ENCODE data around the gene PSKH1. TPM values are rescaled to one million over a fixed set of nuclear protein-coding genes. Genes with fewer than 3 reads are reported as not detected.

The PSKH1 gene
- total RNA-seq, 2 donors from 2014 or later: 15.4 to 20.1 TPM

GRCh38 chr16:67885545-67885944, 7.5 kb upstream of the PSKH1 start:
- Mint-ChIP-seq H3K27me3 (no peaks in the 10 kb centered on the region), H3K4me1 (ENCODE audit: low read depth in 2 of 2) (peaks cover 0 to 4% of the 10 kb centered on the region in 2 donors), H3K9me3 (no peaks in the 10 kb centered on the region), H3K27ac (no peak overlapping the region), H3K36me3 (no peaks in the 10 kb centered on the region), H3K4me3 (no peak overlapping the region)
- no peak for DNase-seq (ENCODE audit: low spot score)
- ATAC-seq: no peak

GRCh38 chr16:67885976-67886375, 7.1 kb upstream of the PSKH1 start:
- no peak for ATAC-seq
- H3K27me3 Mint-ChIP-seq: no peaks in the 10 kb centered on the region
- no peaks in the 10 kb centered on the region for H3K36me3 Mint-ChIP-seq
- H3K4me1 Mint-ChIP-seq (ENCODE audit: low read depth in 2 of 2): peaks cover 0 to 4% of the 10 kb centered on the region in 2 donors
- H3K4me3 Mint-ChIP-seq: no peak overlapping the region
- no peaks in the 10 kb centered on the region for H3K9me3 Mint-ChIP-seq
- no peak overlapping the region for H3K27ac Mint-ChIP-seq
- no peak for DNase-seq (ENCODE audit: low spot score)

- H3K27ac Mint-ChIP-seq: no peak overlapping the region
- no peaks in the 10 kb centered on the region for H3K27me3 Mint-ChIP-seq
- H3K36me3 Mint-ChIP-seq: no peaks in the 10 kb centered on the region
- no peaks in the 10 kb centered on the region for H3K9me3 Mint-ChIP-seq
- peaks cover 0 to 4% of the 10 kb centered on the region in 2 donors for H3K4me1 Mint-ChIP-seq (ENCODE audit: low read depth in 2 of 2)
- ATAC-seq (no peak), DNase-seq (ENCODE audit: low spot score) (no peak)
- H3K4me3 Mint-ChIP-seq: no peak overlapping the region
Observed at GRCh38 chr16:67886387-67886786, 6.7 kb upstream of the PSKH1 start.

- no peak overlapping the region for H3K27ac Mint-ChIP-seq
- H3K4me1 Mint-ChIP-seq (ENCODE audit: low read depth in 2 of 2): peaks cover 6% of the 10 kb centered on the region in 2 donors
- no peaks in the 10 kb centered on the region for H3K36me3 Mint-ChIP-seq
Observed at GRCh38 chr16:67888331-67888730, 4.7 kb upstream of the PSKH1 start.

GRCh38 chr16:67892375-67892774, 679 bp upstream of the PSKH1 start:
- peaks cover 18 to 20% of the 10 kb centered on the region in 2 donors for H3K4me1 Mint-ChIP-seq (ENCODE audit: low read depth in 2 of 2)
- H3K9me3 Mint-ChIP-seq: no peaks in the 10 kb centered on the region
- no peaks in the 10 kb centered on the region for H3K27me3 Mint-ChIP-seq
- peak overlapping the region; percentile 88 for H3K4me3 Mint-ChIP-seq
- H3K36me3 Mint-ChIP-seq: no peaks in the 10 kb centered on the region
- peak overlapping the region; percentile 92 to 95 for H3K27ac Mint-ChIP-seq
- no peak for DNase-seq (ENCODE audit: low spot score)
- no peak for ATAC-seq

More at GRCh38 chr16:67888331-67888730, 4.7 kb upstream of the PSKH1 start:
- no peaks in the 10 kb centered on the region for H3K9me3 Mint-ChIP-seq
- no peak overlapping the region for H3K4me3 Mint-ChIP-seq
- DNase-seq (ENCODE audit: low spot score) (no peak), ATAC-seq (no peak)
- H3K27me3 Mint-ChIP-seq: no peaks in the 10 kb centered on the region

- Mint-ChIP-seq H3K4me3 (peak overlapping the region; percentile 97), H3K36me3 (no peaks in the 10 kb centered on the region), H3K27me3 (no peaks in the 10 kb centered on the region), H3K27ac (peak overlapping the region; percentile 92 to 95), H3K4me1 (ENCODE audit: low read depth in 2 of 2) (peaks cover 18 to 20% of the 10 kb centered on the region in 2 donors), H3K9me3 (no peaks in the 10 kb centered on the region)
- ATAC-seq (no peak), DNase-seq (ENCODE audit: low spot score) (no peak)
Observed at GRCh38 chr16:67893743-67894399, 817 bp downstream of the PSKH1 start.

- no peaks in the 10 kb centered on the region for H3K27me3 Mint-ChIP-seq
- H3K4me3 Mint-ChIP-seq: no peak overlapping the region
- no peak for DNase-seq (ENCODE audit: low spot score)
- H3K9me3 Mint-ChIP-seq: no peaks in the 10 kb centered on the region
- peaks cover 18 to 24% of the 10 kb centered on the region in 2 donors for H3K4me1 Mint-ChIP-seq (ENCODE audit: low read depth in 2 of 2)
- H3K36me3 Mint-ChIP-seq: no peaks in the 10 kb centered on the region
- no peak overlapping the region for H3K27ac Mint-ChIP-seq
- ATAC-seq: no peak
Observed at GRCh38 chr16:67897231-67897630, 4.2 kb downstream of the PSKH1 start.

- Mint-ChIP-seq H3K9me3 (no peaks in the 10 kb centered on the region), H3K4me3 (no peak overlapping the region), H3K36me3 (no peaks in the 10 kb centered on the region), H3K27ac (no peak overlapping the region), H3K27me3 (no peaks in the 10 kb centered on the region), H3K4me1 (ENCODE audit: low read depth in 2 of 2) (peaks cover 0 to 12% of the 10 kb centered on the region in 2 donors)
- ATAC-seq: no peak
- DNase-seq (ENCODE audit: low spot score): no peak
Observed at GRCh38 chr16:67901734-67902133, 8.7 kb downstream of the PSKH1 start.

- H3K27me3 Mint-ChIP-seq: no peaks in the 10 kb centered on the region
- H3K36me3 Mint-ChIP-seq: no peaks in the 10 kb centered on the region
- no peaks in the 10 kb centered on the region for H3K9me3 Mint-ChIP-seq
- H3K4me1 Mint-ChIP-seq (ENCODE audit: low read depth in 2 of 2): peaks cover 0 to 12% of the 10 kb centered on the region in 2 donors
- DNase-seq (ENCODE audit: low spot score): no peak
- no peak for ATAC-seq
- H3K4me3 Mint-ChIP-seq: no peak overlapping the region
- H3K27ac Mint-ChIP-seq: no peak overlapping the region
Observed at GRCh38 chr16:67902831-67903230, 9.8 kb downstream of the PSKH1 start.

GRCh38 chr16:67907397-67908180, 14.5 kb downstream of the PSKH1 start:
- no peaks in the 10 kb centered on the region for H3K27me3 Mint-ChIP-seq
- H3K4me1 Mint-ChIP-seq (ENCODE audit: low read depth in 2 of 2): peaks cover 8 to 16% of the 10 kb centered on the region in 2 donors
- H3K4me3 Mint-ChIP-seq: no peak overlapping the region
- peak overlapping the region in 1 of 2 donors; percentile 21 for H3K27ac Mint-ChIP-seq
- no peaks in the 10 kb centered on the region for H3K36me3 Mint-ChIP-seq
- no peaks in the 10 kb centered on the region for H3K9me3 Mint-ChIP-seq
- ATAC-seq: no peak
- DNase-seq (ENCODE audit: low spot score): no peak

- peaks cover 8 to 16% of the 10 kb centered on the region in 2 donors for H3K4me1 Mint-ChIP-seq (ENCODE audit: low read depth in 2 of 2)
- H3K27ac Mint-ChIP-seq: peak overlapping the region in 1 of 2 donors; percentile 19
- H3K9me3 Mint-ChIP-seq: no peaks in the 10 kb centered on the region
- ATAC-seq (peak in 1 of 2 donors; percentile 28), DNase-seq (ENCODE audit: low spot score) (no peak)
- no peaks in the 10 kb centered on the region for H3K27me3 Mint-ChIP-seq
- H3K4me3 Mint-ChIP-seq: no peak overlapping the region
- no peaks in the 10 kb centered on the region for H3K36me3 Mint-ChIP-seq
Observed at GRCh38 chr16:67909056-67909742, 16.1 kb downstream of the PSKH1 start.

- ATAC-seq (peak; percentile 64 to 65), DNase-seq (ENCODE audit: low spot score) (no peak)
- Mint-ChIP-seq H3K4me1 (ENCODE audit: low read depth in 2 of 2) (peaks cover 8 to 18% of the 10 kb centered on the region in 2 donors), H3K27ac (peak overlapping the region in 1 of 2 donors; percentile 19), H3K27me3 (no peaks in the 10 kb centered on the region), H3K4me3 (no peak overlapping the region), H3K36me3 (no peaks in the 10 kb centered on the region), H3K9me3 (no peaks in the 10 kb centered on the region)
Observed at GRCh38 chr16:67910158-67910557, 17.1 kb downstream of the PSKH1 start.

- no peak overlapping the region for H3K4me3 Mint-ChIP-seq
- H3K4me1 Mint-ChIP-seq (ENCODE audit: low read depth in 2 of 2): peaks cover 16 to 26% of the 10 kb centered on the region in 2 donors
- H3K27me3 Mint-ChIP-seq: no peaks in the 10 kb centered on the region
- no peak overlapping the region for H3K27ac Mint-ChIP-seq
- H3K36me3 Mint-ChIP-seq: no peaks in the 10 kb centered on the region
- no peaks in the 10 kb centered on the region for H3K9me3 Mint-ChIP-seq
- ATAC-seq: no peak
- DNase-seq (ENCODE audit: low spot score): no peak
Observed at GRCh38 chr16:67914758-67915495, 21.9 kb downstream of the PSKH1 start.

Measured in natural killer cell treated with Interleukin-12 subunit alpha and Interleukin-12 subunit beta and Interleukin-15 and Interleukin-18, amount 100 ng/mL, for 72 hours (primary cell).